Activated naive CD4-positive, alpha-beta T cell (primary cell): ENCODE data around the gene PPP1R14C.

Experiments used
- DNase-seq, 4 experiments: peaks; one replicate each; lab custom pipeline; 2025; lab: John Stamatoyannopoulos, UW

Gene PPP1R14C

DNA sequence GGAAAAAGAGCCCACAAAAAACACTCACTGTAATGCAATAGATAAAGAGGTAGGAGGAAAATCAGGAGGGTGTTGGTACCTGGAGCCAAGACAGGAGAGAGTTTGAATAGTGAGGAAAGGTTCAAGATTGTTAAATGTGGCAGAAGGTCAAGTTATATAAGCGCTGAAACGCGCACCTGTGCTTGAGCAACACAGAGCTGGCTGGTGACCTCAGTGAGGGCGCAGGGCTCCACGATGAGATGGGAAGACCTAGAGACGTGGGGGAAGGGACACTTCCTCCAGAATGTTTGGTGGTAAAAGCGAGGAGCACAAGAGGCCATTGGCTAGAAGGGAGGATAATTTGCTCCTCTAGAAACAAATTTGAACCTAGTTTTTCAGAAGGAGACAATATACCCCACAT lies 4.2 kb upstream of the PPP1R14C start:
- no peak for DNase-seq

DNA sequence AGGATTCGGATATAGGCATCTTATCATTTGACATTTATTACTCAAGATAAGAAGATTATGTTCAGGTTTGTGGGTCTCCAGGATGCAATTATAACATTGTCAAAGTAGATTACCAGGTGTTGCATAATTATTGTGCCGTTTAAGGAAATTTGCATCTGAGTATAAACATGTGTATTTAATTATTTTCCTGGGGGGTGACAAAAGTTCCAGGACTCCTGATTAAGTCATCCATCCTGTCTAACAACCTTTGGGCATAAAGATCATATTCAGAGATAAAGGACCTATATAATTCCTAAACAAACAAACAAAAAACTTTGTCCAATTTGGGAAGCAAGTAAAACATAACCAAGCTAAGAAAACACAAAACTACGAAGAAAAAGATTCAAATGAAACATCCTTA lies 3.3 kb upstream of the PPP1R14C start:
- DNase-seq, result no peak

DNA sequence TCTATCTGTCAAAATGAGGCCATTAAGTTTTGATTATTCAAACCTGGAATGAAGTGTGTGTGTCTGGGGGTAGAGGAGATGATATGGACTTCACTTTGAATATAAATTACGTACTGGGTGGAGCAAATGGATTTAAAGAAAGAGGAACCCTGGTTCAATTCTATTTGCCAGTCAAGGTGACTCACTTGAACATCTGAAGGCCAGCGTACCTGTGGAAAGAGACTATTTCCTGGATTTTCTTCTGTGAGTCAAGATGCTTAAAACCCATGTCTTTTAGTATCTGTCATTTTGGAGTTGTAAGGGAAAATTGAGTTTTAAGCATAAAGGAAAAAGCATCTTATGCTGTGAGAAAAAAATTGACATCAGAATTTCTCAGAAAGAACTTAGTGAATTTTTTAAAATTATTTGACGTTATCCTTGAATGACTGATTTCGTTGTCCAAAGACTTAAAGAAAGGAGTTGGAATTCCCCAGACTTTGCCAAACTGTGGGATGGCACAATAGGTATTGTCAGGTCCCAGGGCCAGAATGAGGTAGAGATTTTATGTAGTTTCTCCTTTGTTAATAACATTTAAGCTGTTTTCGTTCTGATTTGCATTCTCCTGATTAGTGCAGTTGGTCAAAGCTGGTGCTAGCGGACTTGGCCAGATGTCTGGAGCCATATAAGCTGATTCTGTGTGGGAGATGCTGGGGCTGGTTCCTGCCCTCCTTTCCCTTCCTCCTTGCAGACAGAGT lies 2.4 kb upstream of the PPP1R14C start:
- no peak for DNase-seq

DNA sequence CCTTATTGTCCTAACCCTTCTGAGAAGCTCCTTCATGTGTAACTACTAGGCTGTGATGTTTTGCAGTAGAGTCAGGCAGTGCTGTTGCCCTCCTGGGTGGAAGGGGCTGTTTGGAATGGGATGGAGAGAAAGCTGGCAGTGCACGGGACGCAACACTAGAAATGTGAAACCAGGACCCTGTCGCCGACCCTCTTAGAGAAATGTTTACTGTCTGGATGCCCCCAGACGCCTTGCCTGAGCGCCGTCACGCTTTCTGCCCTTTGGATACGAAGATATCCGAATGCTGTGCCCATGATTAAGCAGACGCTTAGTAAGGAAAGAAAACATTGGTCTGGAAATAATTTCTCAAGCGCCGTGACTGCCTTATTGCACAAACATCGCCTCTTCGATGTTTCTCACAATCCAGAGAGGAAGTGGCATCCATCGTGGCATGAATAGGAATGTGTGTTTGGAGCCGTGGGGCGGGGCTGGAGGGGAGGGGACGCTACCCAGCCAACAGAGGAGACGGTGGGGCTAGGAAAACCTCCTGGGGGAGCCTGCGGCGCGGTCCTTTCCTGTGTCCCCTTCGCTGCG lies 661 bp upstream of the PPP1R14C start:
- DNase-seq, result no peak

DNA sequence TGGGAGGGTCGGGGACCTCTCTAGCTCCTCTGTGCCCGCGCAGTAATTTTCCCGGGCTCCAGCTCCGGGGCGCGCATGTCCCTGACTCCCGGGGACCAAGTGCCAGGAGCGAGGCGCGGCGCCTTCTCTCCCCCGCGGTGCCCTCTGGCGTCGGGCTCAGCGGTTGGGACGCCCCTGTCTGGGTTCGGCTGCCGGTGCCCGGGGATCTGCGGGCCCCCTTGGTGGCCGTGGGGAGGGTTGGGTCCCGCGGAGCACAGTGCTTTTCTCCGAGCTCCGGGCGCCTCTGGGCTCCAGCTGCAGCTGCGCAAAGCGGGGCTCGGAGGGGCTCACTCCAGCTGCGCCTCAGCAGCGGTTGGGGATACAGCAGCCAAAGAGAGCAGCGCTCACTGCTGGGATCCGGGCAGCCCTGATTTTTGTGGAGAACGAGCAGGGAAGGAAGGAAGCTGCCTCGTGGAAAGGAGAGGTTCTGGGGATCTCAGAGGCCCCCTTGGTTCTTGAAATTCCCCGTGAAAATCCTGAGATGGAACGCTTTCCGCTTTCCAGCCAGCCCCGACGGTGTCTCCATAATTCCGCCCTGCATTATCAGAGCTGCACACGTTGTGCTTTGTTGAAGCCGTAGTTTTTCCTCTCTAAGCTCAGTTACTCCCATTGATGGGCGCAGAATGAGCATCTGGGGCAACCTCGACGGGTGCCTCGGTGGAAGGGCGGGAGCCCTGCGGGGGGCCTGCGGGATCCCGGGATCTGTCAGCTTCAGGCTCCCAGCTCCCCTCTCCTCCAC lies 861 bp downstream of the PPP1R14C start:
- no peak for DNase-seq

DNA sequence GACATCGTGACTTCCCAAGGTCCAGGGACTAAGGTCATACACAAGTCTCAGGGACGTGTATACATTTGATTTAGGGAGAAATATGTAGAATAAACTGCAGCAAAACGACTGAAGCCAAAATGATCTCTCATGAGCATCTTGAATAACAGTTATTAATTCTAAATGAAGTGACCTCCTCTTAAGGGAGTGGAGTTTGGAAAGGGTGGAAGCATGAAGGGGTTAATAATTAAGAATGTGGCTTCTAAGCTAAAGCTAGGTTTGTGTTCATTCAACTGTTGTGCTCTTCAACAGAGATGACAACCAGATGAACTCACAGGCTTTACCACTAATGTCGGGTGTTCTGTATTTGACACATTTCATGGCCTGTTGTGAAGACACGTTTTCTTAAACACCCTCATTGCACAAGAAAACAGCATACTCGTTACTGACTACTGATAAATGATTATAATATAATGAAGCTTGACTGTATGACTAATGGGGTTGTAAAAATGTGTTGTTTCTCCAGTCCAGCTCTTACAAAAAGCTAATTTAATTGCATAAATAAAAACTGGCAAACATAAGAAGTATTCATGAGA lies 1.5 kb downstream of the PPP1R14C start:
- DNase-seq, result no peak

DNA sequence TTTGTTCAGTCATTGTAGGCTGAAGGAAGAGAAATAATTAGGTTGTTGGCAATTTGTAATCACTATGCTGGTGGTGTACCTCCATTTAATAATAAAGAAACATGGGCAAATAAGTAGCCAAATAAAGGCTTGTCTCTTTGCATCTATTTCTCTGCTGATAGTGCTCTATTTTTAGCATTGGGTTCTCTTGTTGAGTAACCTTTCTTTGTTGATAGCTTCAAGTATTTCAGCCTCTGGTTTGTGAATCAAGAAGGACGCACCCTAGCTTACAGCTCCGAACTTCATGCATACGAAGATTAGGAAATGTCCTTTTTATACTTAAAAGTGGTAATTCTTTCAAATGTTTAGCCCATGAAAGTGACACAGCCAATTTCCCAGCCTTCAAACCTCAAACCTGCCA lies 2.6 kb downstream of the PPP1R14C start:
- DNase-seq, result no peak

DNA sequence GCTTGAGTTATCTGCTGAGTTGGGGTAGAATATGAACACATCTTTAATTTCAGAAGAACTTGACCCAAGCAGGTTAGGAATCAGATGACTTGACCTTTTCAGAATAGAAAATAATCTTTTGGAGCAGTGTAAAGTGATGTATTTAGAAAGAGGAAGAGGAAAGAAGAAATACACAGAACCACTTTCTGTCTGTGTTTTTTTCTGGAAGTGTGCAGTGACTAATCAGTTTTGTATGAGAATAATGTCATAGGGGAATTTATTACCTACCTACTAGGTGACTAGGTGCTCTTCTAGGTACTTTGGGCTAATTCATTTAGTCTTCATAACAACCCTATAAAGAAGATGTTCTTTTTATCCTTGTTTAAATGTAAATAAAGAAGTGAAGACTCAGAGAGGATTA lies 3.0 kb downstream of the PPP1R14C start:
- DNase-seq, result no peak

DNA sequence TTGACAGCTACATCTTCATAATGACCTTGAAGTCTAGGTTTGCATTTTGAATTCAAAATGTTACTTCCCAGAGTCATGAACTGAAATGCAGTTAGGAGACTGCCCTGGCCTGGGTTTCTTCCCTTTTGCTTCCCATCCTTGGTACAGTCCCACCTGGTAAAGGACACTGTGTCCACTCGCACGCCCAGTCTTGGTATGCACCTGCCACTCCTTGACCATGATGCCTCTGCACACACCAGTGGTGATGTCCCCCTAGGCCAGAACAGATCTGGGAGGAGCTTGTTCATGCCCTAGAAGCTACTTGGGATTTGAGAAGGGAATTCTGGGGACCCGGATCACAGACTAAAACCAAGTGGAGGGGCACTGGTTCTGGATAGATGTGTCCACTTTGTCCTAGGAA lies 3.6 kb downstream of the PPP1R14C start:
- no peak for DNase-seq

DNA sequence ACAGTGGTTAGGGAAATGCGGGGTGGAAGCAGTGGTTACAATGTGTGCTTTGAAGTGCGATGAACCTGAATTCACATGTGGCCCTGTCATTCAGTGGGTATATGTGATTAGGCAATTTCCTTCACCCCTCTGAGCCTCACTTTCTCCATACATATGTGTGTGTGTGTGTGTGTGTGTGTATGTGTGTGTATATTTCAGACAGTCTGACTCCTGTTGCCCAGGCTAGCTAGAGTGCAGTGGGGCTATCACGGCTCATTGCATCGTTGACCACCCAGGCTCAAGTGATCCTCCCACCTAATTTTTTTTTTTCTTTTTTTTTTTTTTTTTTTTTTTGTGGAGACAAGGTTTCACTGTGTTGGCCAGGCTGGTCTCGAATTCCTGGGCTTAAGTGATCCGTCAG lies 6.3 kb downstream of the PPP1R14C start:
- no peak for DNase-seq

DNA sequence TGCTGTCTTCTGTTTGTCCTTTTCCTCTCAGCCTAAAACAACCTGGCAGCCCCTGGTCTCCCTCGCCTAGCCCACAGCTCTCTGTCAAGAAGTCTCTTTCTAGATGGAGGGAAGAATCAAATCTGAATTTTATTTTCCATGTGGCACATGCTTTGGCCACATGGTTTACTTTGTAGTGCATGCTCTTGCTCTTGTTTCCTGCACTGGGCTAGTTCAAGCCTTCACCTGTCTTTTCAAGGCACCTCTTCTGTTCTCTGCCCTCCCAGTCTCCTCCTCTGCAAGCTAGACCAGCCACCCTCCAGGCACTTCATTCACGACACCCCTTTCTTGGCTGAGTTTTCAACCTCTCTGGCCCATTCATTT lies 7.6 kb downstream of the PPP1R14C start:
- DNase-seq, result no peak

DNA sequence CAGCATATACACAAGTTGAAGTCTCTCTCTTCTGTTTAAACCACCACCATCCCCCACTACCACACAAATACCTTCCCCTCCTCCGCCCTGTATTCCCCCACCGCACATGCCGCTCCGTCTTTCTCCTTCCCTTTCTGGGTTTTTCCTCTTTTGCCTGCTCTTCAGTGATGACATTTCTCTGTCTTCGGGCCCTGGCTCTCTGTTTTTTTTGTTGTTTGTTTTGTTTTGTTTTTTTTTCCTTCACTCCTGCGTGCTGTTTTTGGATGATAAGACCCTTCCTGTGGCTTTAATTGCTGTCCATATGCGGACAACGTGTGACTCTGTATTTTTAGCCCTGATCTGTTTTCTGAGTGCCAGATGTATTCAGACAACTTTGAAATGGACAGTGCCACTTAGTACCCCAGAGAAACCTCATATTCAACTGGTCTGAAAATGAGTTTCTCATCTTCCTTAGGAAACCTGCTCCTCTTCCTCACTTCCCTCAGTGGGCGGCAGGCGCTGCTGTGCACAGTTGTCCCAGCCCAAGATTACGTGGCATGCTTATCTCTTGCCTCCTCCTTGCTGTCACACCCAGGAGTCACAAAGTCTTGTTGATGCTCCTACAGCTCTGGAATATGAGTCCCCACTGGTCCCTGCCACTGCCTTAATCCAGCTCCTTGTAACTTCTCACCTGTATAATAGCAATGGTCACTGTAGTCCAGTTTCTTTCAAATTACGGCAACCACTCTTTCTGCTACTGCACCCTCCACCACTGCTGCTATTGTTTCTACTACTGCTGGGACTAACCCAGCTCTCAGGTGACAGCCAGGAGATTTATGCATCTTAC lies 8.2 kb downstream of the PPP1R14C start:
- DNase-seq, result no peak

DNA sequence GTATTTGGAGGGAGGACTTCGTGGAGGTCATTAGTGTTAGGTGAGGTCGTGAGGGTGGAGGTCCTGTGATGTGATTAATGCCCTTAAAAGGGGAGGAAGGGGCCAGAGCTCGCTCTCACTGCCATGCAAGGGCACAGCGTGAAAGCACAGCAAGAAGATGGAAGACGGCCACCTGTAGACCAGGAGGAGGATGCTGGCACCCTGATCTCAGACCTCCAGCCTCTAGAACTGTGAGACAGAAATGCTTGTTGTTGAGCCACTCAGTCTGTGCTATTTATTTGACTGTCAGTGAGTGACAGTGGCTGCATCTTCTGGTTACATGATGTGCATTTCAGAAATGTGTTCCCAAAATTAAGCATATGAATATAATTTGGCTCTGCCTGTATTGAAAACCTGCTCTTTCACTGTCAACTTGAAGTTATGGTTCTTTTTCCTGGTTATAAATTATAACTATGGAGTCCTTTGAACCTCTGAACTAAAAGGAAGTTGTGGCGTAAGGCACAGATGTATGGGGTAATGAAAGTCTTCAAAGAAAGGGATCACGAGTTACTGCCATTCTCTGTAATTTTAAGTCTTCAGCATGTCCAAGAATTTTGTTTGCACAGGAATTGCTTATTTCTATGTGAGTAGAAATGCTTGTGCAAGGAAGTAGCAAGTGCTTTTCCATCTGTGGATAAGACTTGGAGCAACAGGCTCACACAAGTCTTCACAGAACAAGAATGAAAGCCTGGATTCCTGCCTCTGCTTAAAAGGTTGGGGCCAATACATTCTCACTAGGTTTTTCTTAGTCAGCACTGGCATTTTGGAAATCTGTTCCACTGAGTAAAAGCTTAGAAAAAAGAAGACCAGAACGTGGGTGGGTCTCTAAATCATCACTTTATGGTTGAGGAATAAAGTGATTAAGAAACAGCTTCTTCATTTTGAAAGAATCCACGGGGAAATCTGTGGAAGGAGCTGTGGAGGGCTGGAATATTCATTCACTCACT lies 10.3 kb downstream of the PPP1R14C start:
- DNase-seq, result no peak

DNA sequence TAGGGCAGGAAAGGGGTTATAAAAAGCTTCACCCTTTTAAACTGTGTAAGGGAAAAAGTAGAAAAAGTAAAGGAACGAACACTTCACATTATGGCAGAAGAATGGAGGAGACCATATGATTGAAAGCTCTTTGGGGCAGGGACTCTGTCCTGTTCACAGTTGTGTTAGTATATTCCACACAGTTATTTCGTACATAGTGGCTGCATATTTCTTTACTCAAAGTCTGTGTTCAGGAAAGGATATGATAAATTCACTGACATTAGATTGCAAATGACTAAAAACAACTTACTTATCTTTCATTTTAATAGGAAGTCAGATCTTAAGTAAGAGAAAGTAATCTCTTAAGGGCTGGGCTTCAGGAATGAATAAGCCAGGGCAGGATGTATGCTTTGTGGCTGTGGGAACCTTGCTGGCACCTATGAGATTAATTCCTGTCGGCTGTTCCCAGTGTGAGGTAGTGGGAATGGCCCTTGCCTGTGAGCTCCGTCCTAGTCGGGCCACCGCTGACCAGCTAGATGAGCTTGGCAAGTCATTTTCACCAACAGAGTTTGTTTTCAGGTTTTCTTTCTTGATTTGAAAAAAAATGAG lies 11.2 kb downstream of the PPP1R14C start:
- no peak for DNase-seq

DNA sequence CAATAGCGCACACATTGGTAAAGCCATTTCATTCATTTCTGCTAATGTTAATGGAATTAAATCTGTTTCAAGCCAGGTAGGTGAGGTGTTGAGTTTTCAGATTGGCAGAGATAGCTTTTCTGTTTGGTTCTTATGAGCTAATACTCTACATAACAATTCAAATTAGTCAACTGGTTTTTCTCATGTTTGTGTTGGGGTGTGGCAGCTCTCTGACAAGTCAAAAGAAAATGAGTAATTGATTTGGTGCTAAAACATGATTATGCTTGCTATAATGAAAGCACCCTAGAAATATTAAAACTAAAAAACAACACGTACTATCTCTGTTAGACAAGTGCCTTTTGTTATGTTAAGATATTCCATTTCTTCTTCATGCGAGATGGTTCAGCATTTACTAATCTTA lies 13.6 kb downstream of the PPP1R14C start:
- DNase-seq, result no peak

DNA sequence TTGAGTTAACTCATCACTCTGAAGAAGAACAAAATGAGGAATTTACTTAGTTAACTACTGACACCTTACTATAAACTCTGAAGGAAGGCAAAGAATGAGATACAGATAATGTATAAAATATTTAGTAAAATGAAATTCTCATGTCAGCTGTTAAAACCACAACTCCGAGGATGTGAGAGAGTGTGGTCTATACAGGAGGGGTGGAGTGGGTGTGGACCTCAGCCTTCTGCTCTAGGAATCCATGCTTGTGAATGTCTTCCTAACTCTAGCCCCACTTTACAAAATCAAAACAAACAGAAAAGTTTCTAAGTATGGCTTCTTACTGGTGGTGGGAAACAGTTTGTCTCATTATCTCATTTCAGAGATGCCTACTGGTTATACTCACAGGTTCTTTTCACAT lies 14.2 kb downstream of the PPP1R14C start:
- DNase-seq, result no peak

DNA sequence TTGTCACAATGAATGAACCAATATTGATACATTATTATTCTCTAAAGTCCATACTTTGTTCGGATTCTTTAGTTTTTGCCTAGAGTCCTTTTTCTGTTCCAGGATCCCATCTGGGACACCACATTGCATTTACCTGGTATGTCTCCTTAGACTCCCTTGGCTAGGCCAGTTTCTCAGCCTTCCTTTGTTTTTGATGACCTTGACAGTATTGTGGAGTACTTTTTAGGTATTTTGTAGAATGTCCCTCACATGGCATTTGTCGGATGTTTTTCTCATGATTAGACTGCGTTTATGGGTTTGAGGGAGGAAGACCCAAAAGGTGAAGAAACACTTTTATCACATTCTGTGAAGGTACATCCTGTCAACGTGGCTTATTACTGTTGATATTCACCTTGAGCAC lies 16.9 kb downstream of the PPP1R14C start:
- no peak for DNase-seq

DNA sequence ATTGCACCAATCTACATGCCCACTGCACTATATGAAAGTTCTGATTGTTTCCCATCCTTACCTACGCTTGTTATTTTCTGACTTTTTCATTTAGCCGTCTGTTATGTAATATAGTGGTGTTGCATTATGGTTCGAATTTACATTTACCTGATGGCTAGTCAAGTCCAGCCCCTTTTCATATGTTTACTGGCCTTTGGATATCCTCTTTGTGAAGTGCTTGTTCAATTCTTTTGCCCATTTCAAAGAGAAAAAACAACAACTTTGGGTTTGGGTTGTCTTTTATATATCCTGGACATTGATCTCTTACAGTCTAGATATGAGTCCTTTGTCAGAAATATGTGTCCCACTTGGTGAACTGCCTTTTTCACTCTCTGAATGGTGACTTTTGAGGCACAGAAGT lies 21.1 kb downstream of the PPP1R14C start:
- DNase-seq, result no peak

DNA sequence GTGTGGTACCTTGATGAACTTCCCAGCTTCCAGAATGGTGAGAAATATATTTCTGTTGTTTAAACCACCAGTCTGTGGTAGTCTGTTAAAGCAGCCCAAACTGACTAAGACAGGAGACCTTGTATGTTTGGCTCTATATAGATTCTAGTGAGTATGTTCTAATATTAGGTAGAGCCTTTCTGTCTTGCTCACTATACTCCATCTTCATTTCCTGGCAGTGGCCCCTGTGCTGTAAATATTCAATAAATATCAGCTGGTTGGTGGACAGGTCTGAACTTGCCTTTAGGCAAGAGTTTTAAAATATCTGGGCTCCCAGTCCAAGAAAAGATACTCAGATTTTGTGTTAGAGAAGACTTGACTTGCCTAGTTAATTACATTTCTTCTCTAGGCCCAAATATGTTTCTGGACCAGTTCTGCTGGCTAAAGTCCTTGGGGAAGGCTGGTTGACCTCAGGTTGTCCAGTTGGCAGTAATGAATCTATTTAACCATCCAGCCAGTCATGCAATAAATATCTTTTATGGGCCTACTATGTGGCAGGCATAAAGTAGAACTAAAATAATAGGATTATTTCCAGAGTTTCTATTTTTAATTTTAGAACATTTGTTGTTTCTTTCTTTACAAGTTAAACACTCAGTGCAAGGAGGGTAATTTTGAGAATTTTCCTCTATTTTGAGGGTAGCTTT lies 22.3 kb downstream of the PPP1R14C start:
- no peak for DNase-seq

DNA sequence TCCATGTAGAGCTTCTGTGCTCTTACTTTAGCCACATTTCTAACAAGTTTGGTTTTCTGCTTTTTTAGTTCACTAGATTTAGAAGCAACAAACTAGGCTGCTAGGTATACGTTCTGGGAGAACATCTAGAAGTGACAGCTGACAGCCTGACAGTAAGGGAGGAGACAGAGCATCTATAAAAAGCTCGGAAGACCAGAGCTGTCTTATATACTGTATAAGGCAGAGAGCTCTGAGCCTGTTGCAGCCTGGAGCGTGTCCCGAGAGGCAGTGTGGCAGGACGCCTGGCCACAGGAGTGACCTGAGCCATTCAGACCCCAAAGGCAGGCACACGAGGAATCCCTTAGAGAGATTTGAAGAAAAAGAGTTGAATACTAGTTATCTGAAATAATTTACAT lies 24.6 kb downstream of the PPP1R14C start:
- no peak for DNase-seq
